GM21619 (cell line): ENCODE results near the gene GSX1.

Experiments
- ATAC-seq: cut with Tn5 transposase; IDR thresholded peaks from one replicate; pipeline ENCODE4 v1.9.1; 2021; ENCODE audit not compliant: unreplicated experiment

Gene GSX1

GRCh38 chr13:27830010-27830409 lies 37.7 kb downstream of the GSX1 start:
- ATAC-seq = no peak

- ATAC-seq = no peak
These were observed 40.9 kb downstream of the GSX1 start for GRCh38 chr13:27833206-27833605.

GRCh38 chr13:27834095-27834494 lies 41.8 kb downstream of the GSX1 start:
- no peak for ATAC-seq

DNA sequence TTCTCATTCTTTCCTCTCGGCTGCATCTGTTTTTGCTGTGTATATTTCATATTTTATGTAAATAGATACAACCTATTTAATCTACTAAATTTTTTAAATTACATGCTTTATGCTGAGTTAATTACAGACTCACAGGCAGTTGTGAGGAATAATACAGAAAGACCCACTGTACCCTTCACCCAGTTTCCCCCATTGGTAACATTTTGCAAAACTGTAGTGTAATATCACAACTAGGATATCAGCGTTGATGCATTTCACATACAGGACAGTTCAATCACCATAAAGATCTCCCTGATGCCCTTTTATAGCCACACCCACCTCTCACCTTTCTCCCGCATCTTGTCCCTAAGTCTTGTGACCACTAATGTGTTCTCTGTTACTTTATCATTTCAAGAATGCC lies 43.5 kb downstream of the GSX1 start:
- ATAC-seq = no peak

- no peak for ATAC-seq
These were observed 47.7 kb downstream of the GSX1 start for GRCh38 chr13:27839809-27840467.

DNA sequence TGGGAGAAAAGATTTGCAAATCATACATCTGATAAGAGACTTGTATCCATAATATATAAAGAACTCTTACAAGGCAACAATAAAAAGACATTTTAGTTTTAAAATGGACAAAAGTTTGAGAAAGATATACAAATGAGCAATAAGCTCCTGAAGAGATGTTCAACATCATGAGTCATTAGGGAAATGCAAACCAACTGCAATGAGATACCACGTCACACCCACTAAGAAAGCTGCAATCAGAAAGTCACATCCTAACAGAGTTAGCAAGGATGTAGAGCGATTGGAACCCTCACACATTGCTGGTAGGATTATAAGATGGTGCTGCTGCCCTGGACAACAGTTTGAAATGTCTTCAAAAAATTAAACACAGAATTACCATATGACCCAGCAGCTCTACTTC lies 50.3 kb downstream of the GSX1 start:
- ATAC-seq = no peak
